Activated CD8-positive, alpha-beta memory T cell treated with anti-CD3 and anti-CD28 coated beads, Interleukin-2, amount 50 U/mL, for 48 hours (primary cell): ENCODE data around the gene HTR6.
"Not testable (repeated sequence)": the region's sequence is repeated elsewhere in the genome, so short reads cannot be mapped to it uniquely, and the experiment has no call there.

Source experiments
- DNase-seq: peaks from one replicate; pipeline ENCODE4 v3.0.0-alpha.2; 2020

HTR6 gene

DNA sequence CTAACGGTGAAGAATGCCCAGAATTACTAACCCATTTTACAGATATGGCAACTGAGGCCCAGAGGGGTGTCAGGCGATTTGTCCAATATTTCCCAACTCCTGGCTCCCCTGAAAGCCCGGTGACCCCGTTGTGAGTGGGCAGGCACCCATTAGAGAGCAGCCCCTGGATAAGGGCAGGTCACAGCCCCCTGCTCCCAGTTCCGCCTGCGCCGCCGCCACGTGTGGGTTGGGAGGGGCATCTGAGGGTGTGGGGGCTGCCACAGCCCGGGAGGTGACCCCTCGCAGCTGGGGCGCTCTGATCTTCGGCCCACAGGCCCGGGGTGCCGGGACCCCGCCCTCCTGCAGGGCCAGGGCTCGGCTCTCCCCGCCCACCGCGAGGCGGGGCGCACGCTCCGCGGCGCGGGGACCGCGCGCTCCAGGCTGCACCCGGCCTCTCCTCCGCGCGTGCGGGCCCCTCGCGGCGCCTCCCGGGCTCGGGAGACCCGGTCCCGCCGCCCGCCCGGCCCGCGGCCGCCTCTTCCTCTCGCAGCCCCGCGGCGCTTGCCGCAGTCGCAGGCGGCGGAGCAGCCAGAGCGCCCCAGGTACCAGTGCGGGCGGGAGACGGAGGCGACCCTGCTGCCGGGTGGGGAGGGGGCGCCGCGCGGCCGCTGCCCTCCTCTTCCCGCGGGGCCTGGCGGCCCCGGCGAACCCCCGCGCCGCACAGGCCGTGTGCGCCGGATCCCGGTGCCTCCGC is at the start of gene HTR6:
HTR6 (plus strand) TSS at position 423 of the 733 bp plus-strand sequence. CDS start 879 bp downstream, outside the sequence.
- no peak for DNase-seq

DNA sequence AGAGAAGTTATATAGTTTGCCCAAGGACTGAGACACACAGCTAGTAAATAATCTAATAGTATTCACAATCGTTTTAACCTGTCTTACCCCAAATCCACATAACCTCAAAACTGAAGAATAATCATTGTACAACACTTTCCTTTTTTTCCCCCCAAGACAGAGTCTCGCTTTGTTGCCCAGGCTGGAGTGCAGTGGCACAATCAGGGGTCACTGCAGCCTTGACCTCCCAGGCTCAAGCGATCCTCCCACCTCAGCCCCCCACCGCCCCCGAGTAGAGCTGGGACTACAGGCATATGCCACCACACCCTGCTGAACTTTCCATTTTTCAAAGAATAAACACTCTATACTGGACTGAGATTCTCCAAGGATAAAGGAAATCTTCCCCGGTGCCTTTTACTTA is 49.2 kb upstream of the HTR6 start:
- no peak for DNase-seq

- no peak for DNase-seq
These were observed 48.2 kb upstream of the HTR6 start for GRCh38 chr1:19616489-19616888.

DNA sequence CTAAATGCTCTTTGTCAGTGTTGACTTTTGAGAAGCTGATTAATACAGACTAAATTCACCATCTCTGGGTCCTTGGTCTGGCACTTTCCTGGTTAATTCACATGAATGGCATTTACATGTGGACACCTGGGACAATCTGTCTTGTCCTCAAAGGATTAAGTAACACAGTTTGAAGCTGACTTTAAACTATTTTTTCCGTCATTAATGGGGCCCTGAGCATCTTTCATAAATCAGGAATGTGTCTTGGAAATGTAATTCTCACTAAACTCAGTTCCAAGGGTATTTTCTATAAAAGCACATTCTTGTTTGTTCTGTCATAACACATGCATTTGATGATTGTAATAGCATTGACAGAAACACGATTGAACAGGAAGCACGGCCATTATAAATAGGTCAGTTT is 47.3 kb upstream of the HTR6 start:
- no peak for DNase-seq

DNA sequence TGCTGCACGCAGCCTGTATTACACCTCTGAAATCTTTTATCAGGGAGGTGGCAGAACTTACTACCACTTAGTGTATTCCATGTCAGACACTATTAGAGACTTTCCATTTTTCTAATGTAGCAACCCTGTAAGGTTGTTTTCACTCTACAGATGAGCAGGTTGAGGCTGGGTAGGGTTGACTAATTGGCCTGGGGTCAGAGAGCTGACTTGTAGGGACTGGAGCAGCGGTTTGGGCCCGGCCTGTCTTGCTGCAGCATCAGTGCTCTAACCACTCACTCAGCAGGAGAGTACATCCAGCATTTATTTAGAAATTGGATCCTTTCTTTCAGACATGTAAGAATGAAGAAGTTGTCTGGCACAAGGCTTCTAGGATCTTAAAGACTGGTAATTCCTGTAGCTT is 46.2 kb upstream of the HTR6 start:
- no peak for DNase-seq

DNA sequence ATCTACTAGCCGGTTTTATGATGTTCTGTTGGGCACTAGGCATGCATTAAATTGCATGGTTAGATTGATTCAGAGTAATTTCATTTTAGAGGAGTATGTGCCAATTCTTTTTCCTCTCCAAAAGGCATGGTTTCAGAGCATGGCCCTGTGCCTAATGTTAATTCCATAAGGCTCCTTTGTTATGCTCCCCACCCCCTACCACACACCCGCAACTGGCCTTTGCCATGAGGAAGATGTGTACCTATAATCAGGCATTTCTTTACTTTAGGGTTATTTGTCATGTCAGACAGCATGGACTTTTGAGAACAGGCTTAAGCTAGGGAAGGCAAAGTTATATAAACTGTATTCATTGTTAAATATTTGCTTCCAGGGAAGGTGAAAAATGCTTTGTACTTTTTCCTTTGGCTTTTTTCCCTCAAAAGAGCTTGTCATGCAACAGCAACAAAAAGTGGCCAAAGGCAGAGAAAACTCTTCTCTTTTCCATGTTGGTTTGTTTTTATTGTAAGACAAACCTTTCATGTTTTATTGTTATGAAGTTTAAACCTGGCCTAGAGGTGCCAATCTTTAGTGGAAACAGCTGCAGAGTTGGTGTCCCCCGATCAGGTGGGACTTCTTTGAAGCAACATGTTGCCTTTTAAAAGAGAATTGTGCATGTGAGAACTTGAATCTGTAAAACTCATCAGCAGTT is 44.8 kb upstream of the HTR6 start:
- DNase-seq: no peak

DNA sequence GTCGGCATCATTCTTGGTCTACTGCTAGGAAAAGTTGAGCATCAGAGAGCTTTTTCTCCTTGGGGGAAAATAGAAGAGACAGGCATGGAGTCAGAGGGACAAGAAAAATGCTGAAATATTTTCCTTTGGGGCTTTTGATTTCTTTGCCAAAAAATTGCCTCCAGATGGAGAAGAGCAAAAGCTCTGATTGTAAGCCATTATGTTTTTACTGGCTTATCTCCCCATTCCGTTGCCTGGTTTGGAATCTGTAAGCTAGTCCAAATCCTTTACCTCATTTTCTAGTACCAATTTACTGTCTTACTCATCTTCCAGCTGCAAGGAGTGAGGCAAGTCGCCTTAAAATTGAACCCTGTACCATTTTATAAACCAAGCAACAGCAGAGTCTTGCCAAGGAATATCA is 43.9 kb upstream of the HTR6 start:
- no peak for DNase-seq

DNA sequence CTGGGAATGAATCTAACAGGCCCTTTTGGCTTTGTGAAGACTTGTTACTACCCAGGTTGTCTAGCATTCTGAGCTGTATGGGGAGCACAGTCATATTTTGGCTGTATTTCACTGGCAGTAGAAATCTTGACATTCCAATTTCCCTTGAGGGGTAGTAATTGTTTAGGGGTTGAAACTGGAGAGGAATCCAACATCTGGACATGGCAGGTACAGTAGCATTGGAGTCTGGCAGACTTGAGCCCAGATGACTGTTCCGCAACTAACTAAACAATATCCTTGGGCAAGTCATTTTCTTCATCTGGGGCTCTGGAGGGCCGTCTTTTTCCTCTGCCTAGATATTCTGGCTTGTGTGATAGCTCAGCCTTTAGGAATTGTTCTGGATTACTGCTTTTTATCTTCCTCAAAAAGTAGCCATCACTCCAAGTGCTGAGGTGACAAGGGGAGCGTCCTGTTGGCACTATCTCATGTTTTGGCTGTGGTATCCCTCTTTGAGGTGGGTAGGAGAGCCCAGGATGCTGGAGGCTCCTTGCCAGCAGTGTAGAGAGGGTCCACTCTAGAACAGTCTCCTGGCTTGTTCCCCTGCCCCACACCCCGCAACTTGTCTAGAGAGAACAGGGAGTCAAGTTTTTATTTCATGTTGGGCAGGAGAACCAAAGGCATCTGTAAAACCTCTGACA is 43.3 kb upstream of the HTR6 start:
- no peak for DNase-seq

GRCh38 chr1:19622204-19622603 is 42.5 kb upstream of the HTR6 start:
- no peak for DNase-seq

DNA sequence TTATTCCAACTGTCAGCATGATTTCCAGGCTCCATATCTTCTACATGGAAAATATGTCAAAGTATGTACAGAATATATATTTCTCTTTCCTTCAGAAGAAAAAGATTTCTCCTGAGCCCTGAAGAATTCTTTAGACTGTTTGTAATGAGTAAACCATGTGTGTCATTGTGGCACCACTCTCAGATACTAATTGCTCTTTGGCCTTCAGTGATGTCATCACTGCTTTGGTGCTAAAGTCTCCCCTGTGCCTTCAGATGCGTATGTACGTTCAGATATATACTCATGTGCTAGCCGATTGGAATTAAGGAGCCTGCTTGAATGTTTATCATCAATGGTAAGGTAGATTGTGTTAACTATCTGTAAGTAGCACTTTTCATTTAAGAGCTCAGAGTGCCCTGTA is 41.2 kb upstream of the HTR6 start:
- no peak for DNase-seq

DNA sequence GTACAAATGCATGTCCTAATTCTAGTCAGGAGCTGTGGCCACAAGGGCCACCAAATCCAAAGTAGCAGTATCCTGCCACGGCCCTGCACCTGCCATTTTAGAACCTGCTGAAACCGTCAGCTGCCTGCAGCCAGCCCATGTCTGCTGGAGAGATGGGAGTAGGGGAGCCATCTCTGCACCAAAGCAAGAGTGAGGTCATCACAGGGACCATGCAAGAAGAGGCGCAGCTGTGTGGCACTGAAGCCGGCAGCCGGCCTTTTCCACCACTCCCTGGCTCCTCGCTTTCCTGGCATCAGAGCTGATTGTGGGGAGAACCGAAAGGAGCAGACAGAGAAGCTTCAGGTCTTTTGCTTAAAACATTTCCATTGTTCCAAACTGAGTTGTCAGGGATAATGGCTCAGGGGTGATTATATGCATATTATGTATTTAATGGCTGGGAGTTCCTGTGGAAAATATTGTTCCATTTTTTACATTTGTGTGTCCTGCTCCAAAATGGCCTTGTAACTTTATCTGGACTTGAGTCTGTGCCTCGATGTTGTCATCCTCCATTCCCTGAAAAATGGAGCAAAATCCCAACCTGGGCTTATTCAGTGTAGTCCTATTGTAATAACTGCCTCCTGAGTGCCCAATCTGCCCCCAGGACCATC is 39.3 kb upstream of the HTR6 start:
- no peak for DNase-seq

DNA sequence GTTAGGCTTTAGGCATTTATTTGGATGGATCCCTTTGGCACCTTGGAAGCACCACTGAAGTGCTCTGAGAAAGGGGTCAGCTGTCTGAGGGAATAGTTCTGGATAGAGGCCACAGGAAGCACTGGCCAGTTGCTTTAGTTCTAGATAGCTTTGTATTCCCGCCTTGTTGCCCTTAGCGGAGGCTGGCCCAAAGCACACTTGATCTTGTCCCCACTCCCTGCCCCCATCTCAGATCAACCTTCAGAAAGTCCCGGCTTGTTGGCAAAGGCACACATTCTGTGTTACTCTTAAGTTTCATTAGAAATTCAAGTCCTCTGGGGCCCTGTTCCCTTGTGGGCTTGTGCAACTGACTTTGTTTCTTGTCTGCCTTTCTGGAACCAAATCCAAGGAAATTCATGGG is 35.8 kb upstream of the HTR6 start:
- no peak for DNase-seq

DNA sequence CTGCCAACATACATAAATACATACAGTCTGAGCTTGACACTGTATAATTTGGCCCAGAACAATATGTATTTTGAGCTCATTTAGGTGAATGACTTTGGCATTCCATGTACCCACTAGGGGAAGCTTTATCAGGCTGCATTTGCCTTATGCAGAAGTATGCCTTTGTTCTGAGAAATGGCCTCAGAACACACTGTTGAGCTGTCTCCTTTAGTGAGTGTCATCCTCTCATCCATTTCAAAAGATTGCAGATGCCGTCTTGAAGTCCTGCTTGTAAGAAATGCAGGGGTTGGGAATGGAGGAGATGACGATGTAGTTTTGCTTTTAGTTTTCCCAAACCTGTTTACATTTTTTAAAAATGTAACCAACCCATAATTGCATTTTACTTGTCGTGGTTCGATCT is 35.3 kb upstream of the HTR6 start:
- DNase-seq: no peak

- DNase-seq: not testable (repeated sequence)
These were observed 34.5 kb upstream of the HTR6 start for GRCh38 chr1:19630192-19630591.

DNA sequence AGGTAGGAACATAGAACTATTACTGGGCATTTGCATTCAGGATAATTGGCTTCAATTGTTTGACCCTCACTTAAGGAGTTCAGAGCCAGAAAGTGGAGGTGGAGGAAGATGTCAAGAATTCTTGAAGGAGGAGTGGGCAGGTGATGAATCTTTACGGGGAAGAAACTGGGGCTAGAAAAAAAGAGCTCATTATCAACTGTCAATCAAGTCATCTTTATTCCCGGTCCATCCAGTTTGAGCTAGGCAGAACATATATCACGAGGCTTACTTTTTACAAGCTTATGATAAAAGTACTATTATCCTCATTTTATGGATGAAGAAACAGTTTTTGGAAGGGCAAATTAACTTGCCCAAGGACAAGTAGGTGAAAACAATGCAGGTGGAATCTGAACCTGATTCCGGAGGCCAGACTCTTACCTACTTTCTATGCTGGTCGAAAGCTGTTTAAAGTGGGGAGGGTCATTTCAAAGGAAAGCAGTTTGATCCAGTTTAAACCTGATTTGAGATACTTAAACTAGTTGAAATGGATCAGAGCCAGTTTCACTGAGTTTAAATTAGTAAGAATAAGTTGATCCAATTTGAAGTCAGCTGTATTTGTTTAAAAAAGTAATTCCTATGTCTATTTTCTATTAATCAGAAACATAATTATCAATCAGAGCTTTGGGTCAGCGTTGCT is 33.8 kb upstream of the HTR6 start:
- DNase-seq: no peak

- DNase-seq: no peak
These were observed 32.5 kb upstream of the HTR6 start for GRCh38 chr1:19632211-19632610.

- DNase-seq: no peak
These were observed 31.6 kb upstream of the HTR6 start for GRCh38 chr1:19633106-19633505.

DNA sequence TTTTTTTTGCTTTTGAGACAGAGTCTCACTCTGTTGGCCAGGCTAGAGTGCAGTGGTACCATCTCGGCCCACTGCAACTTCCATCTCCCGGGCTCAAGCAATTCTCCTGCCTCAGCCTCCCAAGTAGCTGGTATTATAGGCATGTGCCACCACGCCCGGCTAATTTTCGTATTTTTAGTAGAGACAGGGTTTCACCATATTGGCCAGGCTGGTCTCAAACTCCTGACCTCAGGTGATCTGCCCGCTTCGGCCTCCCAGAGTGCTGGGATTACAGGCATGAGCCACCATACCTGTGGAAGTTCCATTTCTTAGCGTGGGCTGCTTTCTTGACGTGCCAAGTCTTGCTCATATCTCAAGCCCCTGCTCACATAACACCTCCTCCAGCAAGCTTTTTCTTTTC is 29.6 kb upstream of the HTR6 start:
- not testable (repeated sequence) for DNase-seq

DNA sequence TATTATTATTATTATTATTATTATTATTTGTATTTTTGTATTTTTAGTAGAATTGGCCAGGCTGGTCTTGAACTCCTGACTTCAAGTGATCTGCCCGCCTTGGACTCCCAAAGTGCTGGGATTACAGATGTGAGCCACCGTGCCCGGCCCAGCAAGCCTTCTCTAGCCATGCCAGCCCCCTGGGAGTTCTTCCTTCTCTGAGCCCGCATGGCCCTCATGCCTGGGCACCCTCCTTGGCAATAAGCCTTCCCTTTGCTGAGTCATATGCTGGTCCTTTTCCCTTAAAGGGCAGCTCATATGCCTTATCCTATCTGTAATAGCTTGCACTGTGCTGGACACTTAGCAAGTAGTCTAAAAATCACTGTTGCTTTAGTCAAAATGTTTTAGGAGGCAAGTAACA is 29.0 kb upstream of the HTR6 start:
- DNase-seq: no peak

DNA sequence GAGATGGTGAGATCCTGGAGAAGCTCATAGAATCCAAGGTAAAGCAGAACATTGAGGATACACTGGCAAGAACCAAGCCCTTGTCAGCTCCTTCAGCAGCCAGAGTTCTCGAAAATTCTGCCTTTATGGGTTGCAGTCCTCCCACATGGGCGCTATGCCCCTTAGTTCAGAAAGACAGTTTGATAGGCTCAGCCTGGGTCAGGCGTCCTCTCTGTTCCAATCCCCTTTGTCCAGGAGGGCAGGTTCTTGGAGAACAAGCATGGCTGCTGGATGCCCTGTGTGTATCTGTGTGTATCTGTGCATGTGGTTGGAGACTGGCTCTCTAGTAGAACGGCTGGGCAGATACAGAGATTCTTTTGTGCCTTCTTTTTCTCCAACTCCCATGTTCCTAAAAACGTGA is 28.6 kb upstream of the HTR6 start:
- no peak for DNase-seq

GRCh38 chr1:19636749-19637148 is 27.9 kb upstream of the HTR6 start:
- DNase-seq: not testable (repeated sequence)

DNA sequence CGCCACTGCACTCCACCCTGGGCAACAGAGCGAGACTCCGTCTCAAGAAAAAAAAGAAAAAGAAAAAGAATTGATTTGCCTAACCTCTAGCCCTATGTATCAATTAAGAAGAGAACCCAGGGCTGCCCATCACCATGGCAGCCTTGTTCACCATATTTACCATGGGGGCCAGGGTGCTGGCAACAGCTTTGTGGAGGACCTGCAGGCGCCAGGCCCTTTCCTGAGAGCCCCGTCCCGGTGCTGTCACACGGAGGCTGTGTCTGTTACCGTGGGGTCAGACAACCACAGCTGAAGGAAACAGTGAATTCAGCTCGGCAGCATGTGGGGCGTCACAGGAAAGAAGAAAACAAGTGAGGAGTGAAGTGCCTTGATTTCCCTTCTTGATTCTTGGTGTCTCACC is 27.1 kb upstream of the HTR6 start:
- no peak for DNase-seq

GRCh38 chr1:19639228-19639627 is 25.4 kb upstream of the HTR6 start:
- DNase-seq: not testable (repeated sequence)
